Activated CD4-positive, alpha-beta memory T cell treated with anti-CD3 and anti-CD28 coated beads, Interleukin-2, amount 10 ng/mL, durations not matched to agents 7 days and 5 days (primary cell): ENCODE measurements around the gene CAPN7. TPM values are rescaled to one million over a fixed set of nuclear protein-coding genes. Genes with fewer than 3 reads are reported as not detected.

Source experiments
- CTCF ChIA-PET: fragments of 350-600 bp; sonication (Branson Sonifier 250); formaldehyde crosslinking; loops from one replicate; lab custom pipeline; 2021; ENCODE audit warnings: antibody characterized with exemption, inconsistent platforms; lab: Charles Lee
- POLR2A ChIA-PET: fragments of 350-600 bp; sonication (Branson Sonifier 250); formaldehyde crosslinking; loops from one replicate; lab custom pipeline; 2021; ENCODE audit warnings: antibody characterized with exemption; lab: Charles Lee
- DNase-seq: peaks from one replicate; pipeline ENCODE4 v3.0.0-alpha.2; 2020
- H3K27ac Mint-ChIP-seq: one replicate; pipeline ENCODE4 v1.8.0; 2021; ENCODE audit warnings: mild to moderate bottlenecking, mixed read lengths
- H3K27me3 Mint-ChIP-seq: one replicate; pipeline ENCODE4 v1.8.0; 2021; ENCODE audit warnings: mixed read lengths
- H3K36me3 Mint-ChIP-seq: one replicate; pipeline ENCODE4 v1.8.0; 2021; ENCODE audit warnings: low read depth, mixed read lengths
- H3K4me1 Mint-ChIP-seq: one replicate; pipeline ENCODE4 v1.8.0; 2021; ENCODE audit warnings: mixed read lengths
- H3K4me3 Mint-ChIP-seq: one replicate; pipeline ENCODE4 v1.8.0; 2021; ENCODE audit warnings: mild to moderate bottlenecking, mixed read lengths
- H3K9me3 Mint-ChIP-seq: one replicate; pipeline ENCODE4 v1.8.0; 2021; ENCODE audit warnings: mixed read lengths
- total RNA-seq, 2 experiments: library from RNA; stranded (reverse); gene quantifications; one replicate each; pipeline ENCODE4 v1.2.3, GENCODE V29; 2021

Gene CAPN7
- total RNA-seq, 2 experiments from 2014 or later, result 29.6 to 30.1 TPM

GRCh38 chr3:15206662-15207576 is 873 bp downstream of the CAPN7 start:
- DNase-seq, result peak; percentile 44
- Mint-ChIP-seq H3K4me1 (peaks cover 32% of the 10 kb centered on the region), H3K4me3 (peak overlapping the region; percentile 82), H3K36me3 (peaks cover 10% of the 10 kb centered on the region), H3K27me3 (no peaks in the 10 kb centered on the region), H3K9me3 (no peaks in the 10 kb centered on the region), H3K27ac (peak overlapping the region; percentile 91)
- CTCF ChIA-PET, result interaction anchor here (0.8 to 11.2 kb wide), 24 partner anchors 15 to 606 kb away, joined by 3 to 93 read pairs (median 4); partner anchors contain the start of genes RBSN and SH3BP5
- POLR2A ChIA-PET, result interaction anchor here (0.6 to 2.6 kb wide), 21 partner anchors 8 to 1057 kb away, joined by 3 to 14 read pairs (median 7); partner anchors contain the start of genes BTD, DPH3, HACL1 and MRPS25

- POLR2A ChIA-PET, result interaction anchor here (0.6 to 2.6 kb wide), 10 partner anchors 7 to 1057 kb away, joined by 3 to 14 read pairs (median 5); partner anchors contain the start of genes DPH3, OXNAD1, RBSN and SH3BP5
These were observed 1.9 kb downstream of the CAPN7 start for GRCh38 chr3:15207836-15208504.

GRCh38 chr3:15211937-15212336 is 5.9 kb downstream of the CAPN7 start:
- Mint-ChIP-seq H3K4me3 (no peak overlapping the region), H3K36me3 (peaks cover 39% of the 10 kb centered on the region), H3K27ac (no peak overlapping the region), H3K27me3 (no peaks in the 10 kb centered on the region), H3K9me3 (no peaks in the 10 kb centered on the region), H3K4me1 (peaks cover 19% of the 10 kb centered on the region)
- ChIA-PET POLR2A (interaction anchor here (1.0 kb wide), 1 partner anchor 10 kb away, joined by 3 read pairs; no protein-coding TSS in a partner anchor), CTCF (interaction anchor here (0.6 to 1.0 kb wide), 2 partner anchors 11 to 104 kb away, joined by 3 read pairs; no protein-coding TSS in a partner anchor)
- no peak for DNase-seq

More at GRCh38 chr3:15207836-15208504, 1.9 kb downstream of the CAPN7 start:
- DNase-seq, result no peak
- Mint-ChIP-seq H3K9me3 (no peaks in the 10 kb centered on the region), H3K4me3 (peak overlapping the region; percentile 13), H3K4me1 (peaks cover 30% of the 10 kb centered on the region), H3K27ac (peak overlapping the region; percentile 13), H3K36me3 (peaks cover 16% of the 10 kb centered on the region), H3K27me3 (no peaks in the 10 kb centered on the region)
- CTCF ChIA-PET, result interaction anchor here (0.6 to 9.2 kb wide), 16 partner anchors 10 to 605 kb away, joined by 3 to 78 read pairs (median 4); partner anchors contain the start of gene SH3BP5

- Mint-ChIP-seq H3K36me3 (peaks cover 60% of the 10 kb centered on the region), H3K9me3 (no peaks in the 10 kb centered on the region), H3K27ac (no peak overlapping the region), H3K27me3 (no peaks in the 10 kb centered on the region), H3K4me1 (peaks cover 4% of the 10 kb centered on the region), H3K4me3 (no peak overlapping the region)
- DNase-seq, result no peak
- POLR2A ChIA-PET, result interaction anchor here (1.9 kb wide), 1 partner anchor 8 kb away, joined by 7 read pairs; the partner anchor contains the start of gene CAPN7
- CTCF ChIA-PET, result interaction anchor here (1.3 to 1.9 kb wide), 2 partner anchors 12 to 107 kb away, joined by 3 to 5 read pairs; no protein-coding TSS in a partner anchor
These were observed 8.7 kb downstream of the CAPN7 start for GRCh38 chr3:15214758-15215157.

GRCh38 chr3:15215996-15216395 is 9.9 kb downstream of the CAPN7 start:
- Mint-ChIP-seq H3K27me3 (no peaks in the 10 kb centered on the region), H3K4me1 (peaks cover 2% of the 10 kb centered on the region), H3K9me3 (no peaks in the 10 kb centered on the region), H3K4me3 (no peak overlapping the region), H3K36me3 (peaks cover 62% of the 10 kb centered on the region), H3K27ac (peak overlapping the region; percentile 3)
- POLR2A ChIA-PET, result interaction anchor here (1.9 kb wide), 1 partner anchor 9 kb away, joined by 7 read pairs; the partner anchor contains the start of gene CAPN7
- DNase-seq, result no peak
- CTCF ChIA-PET, result interaction anchor here (1.0 kb wide), 1 partner anchor 11 kb away, joined by 3 read pairs; no protein-coding TSS in a partner anchor

GRCh38 chr3:15216501-15216900 is 10.5 kb downstream of the CAPN7 start:
- peaks cover 2% of the 10 kb centered on the region for H3K4me1 Mint-ChIP-seq
- H3K27me3 Mint-ChIP-seq, result no peaks in the 10 kb centered on the region
- no peaks in the 10 kb centered on the region for H3K9me3 Mint-ChIP-seq
- H3K36me3 Mint-ChIP-seq, result peaks cover 64% of the 10 kb centered on the region
- DNase-seq, result no peak
- peak overlapping the region; percentile 3 for H3K27ac Mint-ChIP-seq
- CTCF ChIA-PET, result interaction anchor here (1.0 kb wide), 1 partner anchor 11 kb away, joined by 3 read pairs; no protein-coding TSS in a partner anchor
- POLR2A ChIA-PET, result no interaction called here
- no peak overlapping the region for H3K4me3 Mint-ChIP-seq

GRCh38 chr3:15217011-15217671 is 11.1 kb downstream of the CAPN7 start:
- H3K4me3 Mint-ChIP-seq, result no peak overlapping the region
- no peaks in the 10 kb centered on the region for H3K9me3 Mint-ChIP-seq
- ChIA-PET POLR2A (interaction anchor here (3.2 kb wide), 1 partner anchor 11 kb away, joined by 14 read pairs; the partner anchor contains the start of gene CAPN7), CTCF (no interaction called here)
- H3K27me3 Mint-ChIP-seq, result no peaks in the 10 kb centered on the region
- H3K4me1 Mint-ChIP-seq, result peaks cover under 1% of the 10 kb centered on the region
- no peak overlapping the region for H3K27ac Mint-ChIP-seq
- peaks cover 61% of the 10 kb centered on the region for H3K36me3 Mint-ChIP-seq
- DNase-seq, result no peak

GRCh38 chr3:15217841-15218267 is 11.8 kb downstream of the CAPN7 start:
- POLR2A ChIA-PET, result interaction anchor here (3.2 kb wide), 1 partner anchor 11 kb away, joined by 14 read pairs; the partner anchor contains the start of gene CAPN7
- CTCF ChIA-PET, result no interaction called here
- Mint-ChIP-seq H3K27me3 (no peaks in the 10 kb centered on the region), H3K9me3 (no peaks in the 10 kb centered on the region), H3K36me3 (peaks cover 64% of the 10 kb centered on the region), H3K27ac (no peak overlapping the region), H3K4me3 (no peak overlapping the region), H3K4me1 (no peaks in the 10 kb centered on the region)
- DNase-seq, result no peak

GRCh38 chr3:15218689-15219088 is 12.6 kb downstream of the CAPN7 start:
- Mint-ChIP-seq H3K9me3 (no peaks in the 10 kb centered on the region), H3K36me3 (peaks cover 63% of the 10 kb centered on the region), H3K4me3 (no peak overlapping the region), H3K4me1 (no peaks in the 10 kb centered on the region), H3K27ac (no peak overlapping the region), H3K27me3 (no peaks in the 10 kb centered on the region)
- ChIA-PET POLR2A (interaction anchor here (1.0 to 3.2 kb wide), 2 partner anchors 12 to 18 kb away, joined by 3 to 14 read pairs; partner anchors contain the start of gene CAPN7), CTCF (no interaction called here)
- no peak for DNase-seq

GRCh38 chr3:15220056-15220455 is 14.0 kb downstream of the CAPN7 start:
- CTCF ChIA-PET, result interaction anchor here (0.5 kb wide), 1 partner anchor 157 kb away, joined by 3 read pairs; no protein-coding TSS in a partner anchor
- no peaks in the 10 kb centered on the region for H3K4me1 Mint-ChIP-seq
- H3K4me3 Mint-ChIP-seq, result no peak overlapping the region
- DNase-seq, result no peak
- no peaks in the 10 kb centered on the region for H3K27me3 Mint-ChIP-seq
- POLR2A ChIA-PET, result interaction anchor here (0.8 to 3.2 kb wide), 2 partner anchors 14 to 15 kb away, joined by 3 to 14 read pairs; partner anchors contain the start of gene CAPN7
- no peak overlapping the region for H3K27ac Mint-ChIP-seq
- H3K9me3 Mint-ChIP-seq, result no peaks in the 10 kb centered on the region
- peaks cover 56% of the 10 kb centered on the region for H3K36me3 Mint-ChIP-seq

- DNase-seq, result no peak
- Mint-ChIP-seq H3K27ac (no peak overlapping the region), H3K27me3 (no peaks in the 10 kb centered on the region), H3K4me3 (no peak overlapping the region), H3K4me1 (no peaks in the 10 kb centered on the region), H3K9me3 (no peaks in the 10 kb centered on the region), H3K36me3 (peaks cover 50% of the 10 kb centered on the region)
- ChIA-PET POLR2A (interaction anchor here (2.6 kb wide), 1 partner anchor 14 kb away, joined by 11 read pairs; the partner anchor contains the start of gene CAPN7), CTCF (interaction anchor here (0.7 kb wide), 1 partner anchor 173 kb away, joined by 3 read pairs; no protein-coding TSS in a partner anchor)
These were observed 14.6 kb downstream of the CAPN7 start for GRCh38 chr3:15220661-15221060.
